Urinary bladder (tissue), 4 donors: ENCODE measurements around the gene SORD. TPM values are rescaled to one million over a fixed set of nuclear protein-coding genes. Genes with fewer than 3 reads are reported as not detected.
"Not testable (repeated sequence)": the region's sequence is repeated elsewhere in the genome, so short reads cannot be mapped to it uniquely, and the experiment has no call there.

Experiments
- DNase-seq: peaks from one replicate; pipeline ENCODE4 v3.0.0-alpha.2; 2015; ENCODE audit errors: extremely low spot score
- H3K27ac ChIP-seq: one replicate; pipeline ENCODE4 v1.5.1; 2013; ENCODE audit warnings: low read depth, mild to moderate bottlenecking, moderate library complexity
- H3K36me3 ChIP-seq: one replicate; pipeline ENCODE4 v1.6.1; 2013; ENCODE audit warnings: mild to moderate bottlenecking, moderate library complexity; ENCODE audit not compliant: insufficient read depth
- H3K4me1 ChIP-seq: one replicate; pipeline ENCODE4 v1.6.1; 2013; ENCODE audit warnings: mild to moderate bottlenecking, moderate library complexity; ENCODE audit not compliant: insufficient read depth
- H3K4me3 ChIP-seq: one replicate; pipeline ENCODE4 v1.5.1; 2013; ENCODE audit warnings: low read depth, low read length
- WGBS: extraction: QIAGEN DNeasy Blood & Tissue Kit; methylation state at CpG from one replicate; pipeline ENCODE4 v1.1.7; 2013; 5-methylcytosine and 5-hydroxymethylcytosine counted together
- polyA plus RNA-seq: library from polyadenylated mRNA; stranded (reverse); fragments of 200-250 nt; gene quantifications from one replicate; pipeline ENCODE4 v1.2.3, GENCODE V29; 2013
- total RNA-seq: library from RNA; depleted of rRNA; stranded (reverse); fragments of >200 nt; gene quantifications from one replicate; pipeline ENCODE4 v1.2.3, GENCODE V29; 2014
- donor health status: healthy with polysubstance abuse.
- donor health status: healthy.

The SORD gene
- total RNA-seq = 6.8 TPM
- polyA plus RNA-seq = 11.6 TPM

GRCh38 chr15:45022871-45023658 is at the start of gene SORD:
Gene SORD, plus strand, starts transcription at chr15:45023195. Its CDS starts 89 bp downstream, at chr15:45023284.
- Histone ChIP-seq H3K4me3 (peak within 1 kb of the TSS; percentile 76), H3K27ac (peak within 1 kb of the TSS; percentile 27), H3K4me1 (no peaks in the 10 kb centered on the region), H3K36me3 (no peaks in the 10 kb centered on the region)
- WGBS = under 1% methylated on average over 48 of the region's 48 CpGs
- peak; percentile 77 for DNase-seq

GRCh38 chr15:44976183-44976582 is 46.8 kb upstream of the SORD start:
- not testable (repeated sequence) for H3K27ac ChIP-seq, DNase-seq, H3K4me3 ChIP-seq, H3K36me3 ChIP-seq, H3K4me1 ChIP-seq
- WGBS = 96% methylated on average over 3 of the region's 3 CpGs

DNA sequence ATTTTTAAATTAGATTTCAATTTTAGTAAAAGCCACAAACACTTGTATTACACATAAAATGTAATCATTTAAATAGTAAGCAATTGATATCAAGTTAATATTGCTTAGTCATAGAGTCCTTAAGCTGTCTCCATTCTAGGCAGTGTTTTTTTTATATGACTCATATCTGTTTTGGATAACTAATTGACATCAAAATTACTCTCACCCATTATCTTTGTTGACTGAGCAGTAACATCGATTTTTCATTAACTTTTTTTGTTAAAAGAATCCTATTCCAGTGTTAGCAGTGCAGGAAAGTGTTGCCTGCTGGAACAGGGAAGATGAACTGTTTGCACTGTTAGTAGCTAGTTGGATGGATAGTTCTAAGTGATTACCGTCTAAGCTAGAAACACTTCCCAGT is 45.2 kb upstream of the SORD start:
- DNase-seq, H3K4me1 ChIP-seq, H3K36me3 ChIP-seq, H3K4me3 ChIP-seq, H3K27ac ChIP-seq: not testable (repeated sequence)
- 56% methylated on average over 2 of the region's 2 CpGs for WGBS

GRCh38 chr15:44979617-44980339 is 43.2 kb upstream of the SORD start:
- not testable (repeated sequence) for H3K4me1 ChIP-seq, H3K36me3 ChIP-seq, DNase-seq, H3K4me3 ChIP-seq, H3K27ac ChIP-seq
- WGBS = 27% methylated on average over 2 of the region's 2 CpGs

- not testable (repeated sequence) for DNase-seq, H3K4me1 ChIP-seq, H3K4me3 ChIP-seq, H3K36me3 ChIP-seq, H3K27ac ChIP-seq
- WGBS = 54% methylated on average over 1 of the region's 1 CpG
Measured at GRCh38 chr15:44984144-44984543, 38.9 kb upstream of the SORD start.

DNA sequence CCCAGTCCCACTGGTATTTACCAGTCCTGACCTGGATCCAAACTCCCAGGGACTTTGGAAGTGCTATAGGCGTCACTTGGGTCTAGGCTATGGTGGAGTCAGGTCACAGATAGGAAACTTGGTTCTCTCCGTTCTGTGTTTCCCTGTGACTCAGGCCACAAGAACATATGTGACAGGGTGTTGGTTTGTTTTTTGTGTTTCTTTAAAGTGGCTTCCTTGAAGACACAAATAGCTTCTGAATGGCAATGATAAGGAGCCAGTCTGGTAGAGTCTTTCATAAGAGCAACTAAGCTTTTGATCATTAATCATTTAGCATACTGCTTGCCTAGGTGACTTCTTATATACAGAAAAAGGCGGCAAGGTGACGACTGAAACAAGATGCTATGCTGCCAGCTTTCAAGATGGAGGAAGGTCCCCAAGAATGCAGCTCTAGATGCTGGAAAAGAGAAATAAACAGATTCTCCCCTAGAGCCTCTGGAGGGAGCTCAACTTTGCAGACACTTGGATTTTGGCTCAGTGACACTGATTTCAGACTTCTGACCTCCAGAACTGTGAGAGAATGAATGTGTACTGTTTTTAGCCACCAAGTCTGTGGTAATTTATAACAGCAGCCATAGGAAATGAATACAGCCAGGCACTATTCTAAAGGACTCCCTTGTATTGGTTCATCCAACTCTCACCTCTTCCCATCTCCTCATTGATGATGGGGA is 36.5 kb upstream of the SORD start:
- WGBS = 77% methylated on average over 4 of the region's 4 CpGs
- not testable (repeated sequence) for DNase-seq, H3K4me3 ChIP-seq, H3K4me1 ChIP-seq, H3K36me3 ChIP-seq, H3K27ac ChIP-seq

DNA sequence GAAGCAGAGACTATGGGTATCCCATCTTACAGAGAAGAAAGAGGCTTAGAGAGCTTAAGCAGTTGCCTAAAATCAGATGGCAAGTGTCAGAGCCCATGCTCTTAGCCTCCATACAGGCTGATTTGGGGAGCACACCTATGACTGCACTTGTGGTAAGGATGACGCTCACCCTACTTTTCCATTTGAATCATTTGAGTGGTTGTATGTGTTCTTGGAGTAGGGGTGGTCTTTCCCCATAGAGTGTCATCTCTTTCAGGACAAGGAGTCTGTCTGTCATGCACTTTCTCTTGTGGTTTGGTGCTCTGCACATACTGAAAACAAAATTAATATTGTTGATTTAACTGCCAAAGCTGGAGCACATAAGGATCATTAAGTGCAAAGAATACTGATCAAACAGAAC is 35.3 kb upstream of the SORD start:
- not testable (repeated sequence) for H3K4me1 ChIP-seq, H3K27ac ChIP-seq, DNase-seq, H3K36me3 ChIP-seq, H3K4me3 ChIP-seq
- WGBS = 97% methylated on average over 1 of the region's 1 CpG

DNA sequence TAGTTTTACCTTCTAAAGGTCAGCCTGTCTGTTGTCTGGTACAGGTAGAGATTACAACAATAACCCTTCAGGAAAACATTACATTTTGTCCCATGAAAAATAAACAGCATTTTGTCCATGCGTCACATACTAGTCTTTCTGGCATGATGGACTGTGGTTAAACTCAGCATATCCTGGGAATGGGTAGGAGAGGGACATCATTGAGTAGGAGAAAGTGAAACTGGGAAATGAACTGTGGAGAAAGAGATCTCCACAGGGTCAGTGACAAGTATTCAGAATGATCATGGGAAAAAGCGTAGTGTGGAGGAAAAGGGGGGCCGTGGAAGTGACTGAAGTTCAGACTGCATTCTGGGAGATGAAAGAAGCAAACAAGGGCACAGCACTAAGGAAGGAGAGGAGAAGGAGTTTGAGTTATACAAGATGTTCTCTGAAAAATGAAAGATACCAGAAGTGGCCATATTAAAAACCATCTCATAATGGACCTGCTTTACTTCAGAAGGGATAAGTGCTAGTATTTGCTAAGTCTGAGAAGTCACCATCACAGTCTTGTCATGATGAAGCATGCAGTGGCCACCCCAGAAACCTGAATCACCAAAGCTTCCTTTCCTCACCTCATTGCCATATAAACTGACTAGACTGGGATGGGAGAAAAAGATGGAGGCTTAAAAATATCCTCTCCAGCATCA is 34.7 kb upstream of the SORD start:
- WGBS = 95% methylated on average over 1 of the region's 3 CpGs
- DNase-seq = not testable (repeated sequence)

DNA sequence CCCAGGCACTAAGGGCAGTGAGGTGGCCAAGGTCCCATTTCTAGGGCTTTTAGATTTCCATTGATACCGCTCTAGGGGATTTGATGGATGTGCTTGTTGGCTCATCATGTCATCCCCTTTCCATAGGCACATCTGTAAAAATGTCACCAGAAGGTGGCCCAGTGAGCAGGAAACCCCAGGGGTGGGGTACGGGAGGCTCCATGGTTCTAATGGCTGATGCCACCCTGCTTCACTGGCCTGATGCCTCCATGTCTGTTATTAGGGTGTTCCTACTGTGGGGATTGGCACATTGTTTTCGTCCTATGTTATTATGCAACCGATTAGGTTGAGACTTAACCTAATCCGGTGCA is 34.1 kb upstream of the SORD start:
- H3K27ac ChIP-seq, H3K4me1 ChIP-seq, DNase-seq, H3K4me3 ChIP-seq, H3K36me3 ChIP-seq: not testable (repeated sequence)
- 93% methylated on average over 4 of the region's 5 CpGs for WGBS

More for the DNA sequence above, 34.7 kb upstream of the SORD start:
- H3K36me3 ChIP-seq, H3K4me1 ChIP-seq, H3K4me3 ChIP-seq, H3K27ac ChIP-seq: not testable (repeated sequence)

GRCh38 chr15:44997632-44998031 is 25.4 kb upstream of the SORD start:
- H3K27ac ChIP-seq = not testable (repeated sequence)
- WGBS = 56% methylated on average over 3 of the region's 3 CpGs

DNA sequence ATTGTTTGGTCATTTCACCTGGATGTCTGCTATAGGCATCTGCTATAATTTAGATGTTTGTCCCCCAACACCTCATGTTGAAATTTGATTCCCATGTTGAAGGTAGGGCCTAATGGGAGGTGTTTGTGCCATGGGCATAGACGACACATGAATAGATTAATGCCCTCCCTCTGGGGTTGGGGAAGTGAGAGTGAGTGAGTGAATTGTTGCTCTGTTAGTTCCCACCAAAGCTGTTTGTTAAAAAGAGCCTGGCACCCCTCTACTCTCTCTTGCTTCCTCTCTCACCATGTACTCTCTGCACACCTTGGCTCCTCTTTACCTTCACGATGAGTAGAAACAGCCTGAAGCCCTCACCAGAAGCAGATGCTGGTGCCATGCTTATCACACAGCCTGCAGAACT is 23.9 kb upstream of the SORD start:
- DNase-seq = no peak
- WGBS = 82% methylated on average over 2 of the region's 2 CpGs
- H3K36me3 ChIP-seq = no peaks in the 10 kb centered on the region
- H3K4me1 ChIP-seq = no peaks in the 10 kb centered on the region
- no peak overlapping the region for H3K4me3 ChIP-seq
- H3K27ac ChIP-seq = no peak overlapping the region

More at GRCh38 chr15:44997632-44998031, 25.4 kb upstream of the SORD start:
- not testable (repeated sequence) for H3K4me3 ChIP-seq, DNase-seq, H3K4me1 ChIP-seq, H3K36me3 ChIP-seq

DNA sequence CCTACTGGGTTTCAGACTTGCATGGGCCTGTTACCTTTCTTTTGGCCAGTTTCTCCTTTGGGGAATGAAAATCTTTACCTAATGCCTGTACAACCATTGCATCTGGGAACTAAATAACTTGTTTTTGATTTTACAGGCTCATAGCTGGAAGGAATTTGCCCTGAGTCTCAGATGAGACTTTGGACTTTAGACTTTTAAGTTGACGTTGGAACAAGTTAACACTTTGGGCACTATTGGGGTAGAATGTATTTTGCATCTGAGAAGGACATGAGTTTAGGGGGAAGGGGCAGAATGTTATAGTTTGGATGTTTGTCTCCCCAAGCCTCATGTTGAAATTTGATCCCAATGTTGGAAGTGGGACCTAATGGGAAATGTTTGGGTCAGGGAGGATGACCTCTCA is 21.8 kb upstream of the SORD start:
- not testable (repeated sequence) for H3K27ac ChIP-seq, DNase-seq, H3K4me3 ChIP-seq, H3K36me3 ChIP-seq, H3K4me1 ChIP-seq
- 64% methylated on average over 1 of the region's 1 CpG for WGBS

DNA sequence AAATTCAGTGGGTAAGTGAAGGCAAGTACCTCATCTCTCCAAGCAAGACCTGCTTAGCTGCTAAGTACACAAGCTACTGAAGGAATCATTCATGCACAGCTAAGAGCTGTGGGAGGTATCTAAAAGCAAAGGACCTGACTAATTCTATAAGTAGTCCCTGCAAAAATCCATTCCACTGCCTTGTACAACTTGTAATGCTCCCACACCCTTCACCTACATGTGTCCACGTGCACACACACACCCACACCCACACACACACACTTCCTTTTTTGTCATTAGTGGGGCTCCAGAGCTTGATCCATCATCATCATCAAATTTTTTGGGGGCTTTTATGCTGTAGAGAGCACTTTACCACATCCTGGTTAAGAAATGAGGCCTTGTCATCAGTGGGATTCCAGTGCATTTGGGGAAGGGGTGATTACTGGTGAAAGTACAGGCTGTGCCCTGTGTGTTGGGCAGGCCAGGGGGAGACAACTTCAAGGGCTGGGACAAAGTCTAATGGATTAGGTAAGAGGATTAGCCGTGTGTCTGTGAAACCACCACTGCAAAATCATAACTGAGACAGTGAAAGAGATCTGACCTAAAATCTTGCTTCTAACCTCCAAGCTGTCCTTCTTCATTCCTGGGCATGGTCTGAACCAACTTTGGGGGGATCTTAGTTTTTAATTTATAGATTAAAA is 19.1 kb upstream of the SORD start:
- WGBS = 64% methylated on average over 2 of the region's 2 CpGs
- H3K36me3 ChIP-seq, H3K27ac ChIP-seq, H3K4me3 ChIP-seq, H3K4me1 ChIP-seq, DNase-seq: not testable (repeated sequence)
